Central memory CD8-positive, alpha-beta T cell (primary cell): Measurements from ENCODE around the gene USP15.

Experiments used
- ATAC-seq: fragments of 150-1000 bp; cut with Tn5 transposase; replicated peaks from 2 replicates; pipeline ENCODE4 v1.10.0; 2022; ENCODE audit warnings: mild to moderate bottlenecking, moderate FRiP score, moderate number of reproducible peaks; ENCODE audit not compliant: poor library complexity, severe bottlenecking; ENCODE audit errors: extremely low read depth
- DNase-seq, 2 donors: peaks; one replicate each; pipeline ENCODE4 v3.0.0; 2021; ENCODE audit warnings: low spot score in 2 of 2
- H3K27ac Mint-ChIP-seq: one replicate; pipeline ENCODE4 v1.8.0; 2022; ENCODE audit warnings: low read depth, mild to moderate bottlenecking, moderate library complexity, mixed read lengths
- H3K27me3 Mint-ChIP-seq: one replicate; pipeline ENCODE4 v1.8.0; 2022; ENCODE audit warnings: mixed read lengths
- H3K36me3 Mint-ChIP-seq: one replicate; pipeline ENCODE4 v1.8.0; 2022; ENCODE audit warnings: mild to moderate bottlenecking, moderate library complexity, mixed read lengths; ENCODE audit not compliant: insufficient read depth
- H3K4me1 Mint-ChIP-seq: one replicate; pipeline ENCODE4 v1.8.0; 2022; ENCODE audit warnings: mixed read lengths
- H3K4me3 Mint-ChIP-seq: one replicate; pipeline ENCODE4 v1.8.0; 2022; ENCODE audit warnings: mild to moderate bottlenecking, moderate library complexity, mixed read lengths
- H3K9me3 Mint-ChIP-seq: one replicate; pipeline ENCODE4 v1.8.0; 2022; ENCODE audit warnings: mixed read lengths

Gene USP15

DNA sequence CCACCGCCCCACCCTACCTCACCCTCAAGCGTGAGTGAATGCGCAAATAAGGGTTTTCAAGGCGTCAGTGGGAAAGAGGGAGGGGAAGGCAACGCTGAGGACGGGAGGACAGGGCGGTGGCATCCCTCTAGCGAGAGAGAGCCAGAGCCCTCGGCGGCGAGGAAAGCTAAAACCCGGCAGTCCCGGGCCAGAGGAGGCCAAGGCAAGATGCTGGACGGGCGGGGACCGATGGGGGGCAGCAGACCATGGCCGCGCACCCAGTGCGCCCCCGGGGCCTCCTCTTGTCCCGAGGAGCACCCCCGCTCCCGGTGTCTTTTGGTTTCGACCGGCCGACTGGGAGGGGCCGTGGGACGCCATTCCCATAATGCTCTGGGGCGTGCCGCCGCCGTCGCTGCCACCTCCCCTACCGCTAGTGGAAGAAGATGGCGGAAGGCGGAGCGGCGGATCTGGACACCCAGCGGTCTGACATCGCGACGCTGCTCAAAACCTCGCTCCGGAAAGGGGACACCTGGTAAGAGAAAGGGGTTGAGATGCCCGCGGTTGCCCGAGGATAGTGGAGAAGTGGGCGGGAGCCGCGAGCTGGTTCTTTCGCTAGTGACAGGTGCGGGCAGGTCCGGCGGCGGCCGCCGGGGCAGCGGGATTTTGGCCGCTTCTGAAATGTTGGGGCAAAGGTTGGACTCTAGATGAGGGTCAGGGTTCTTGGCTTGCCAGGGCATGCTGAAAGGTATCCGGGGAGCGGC, at the start of gene USP15:
Gene USP15 (plus strand): TSS at position 412 of the 740 bp plus-strand sequence. CDS start 11 bp downstream, at position 423.
- DNase-seq (peak; percentile 95 to 97), ATAC-seq (peak; percentile 71)
- Mint-ChIP-seq H3K4me3 (peak within 1 kb of the TSS; percentile 97), H3K36me3 (peaks cover 20% of the 10 kb centered on the region), H3K4me1 (peaks cover 55% of the 10 kb centered on the region), H3K9me3 (no peaks in the 10 kb centered on the region), H3K27me3 (no peaks in the 10 kb centered on the region), H3K27ac (peak within 1 kb of the TSS; percentile 98)

DNA sequence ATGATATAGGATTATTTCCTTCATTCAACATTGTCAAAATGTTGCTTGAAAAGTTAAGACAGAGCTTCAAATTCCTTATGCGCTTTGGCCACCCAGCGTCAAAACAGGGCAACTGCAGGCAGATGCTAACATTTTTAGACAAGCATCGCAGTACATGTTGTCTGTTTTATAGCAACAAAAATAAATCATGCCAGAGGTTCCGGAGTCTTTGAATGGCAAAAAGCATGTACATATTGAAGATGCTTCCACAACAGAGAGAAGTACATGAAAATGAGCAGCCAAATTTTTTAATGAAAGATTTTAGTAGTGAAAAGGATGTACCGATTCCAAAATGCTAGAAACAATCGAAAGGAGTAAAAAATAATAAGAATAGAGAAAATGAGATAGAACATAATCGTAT, 49.8 kb upstream of the USP15 start:
- DNase-seq: no peak
- H3K9me3 Mint-ChIP-seq: no peaks in the 10 kb centered on the region

DNA sequence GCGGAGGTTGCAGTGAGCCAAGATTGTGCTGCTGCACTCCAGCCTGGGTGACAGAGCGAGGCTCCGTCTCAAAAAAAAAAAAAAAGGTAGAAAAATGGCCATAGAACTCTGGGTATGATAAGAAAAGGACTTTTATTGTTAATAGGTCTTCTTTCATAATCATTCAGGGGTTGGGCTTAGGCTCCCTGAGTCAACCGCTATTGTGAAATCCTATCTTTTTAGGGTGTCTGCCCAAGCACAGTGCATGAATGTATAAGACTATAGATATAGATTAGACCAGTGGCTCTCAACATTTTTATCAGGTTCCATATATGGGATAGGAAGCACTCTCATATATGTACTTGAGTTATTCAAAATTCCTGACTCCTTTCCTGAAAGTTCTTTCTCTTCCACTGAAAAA, 48.7 kb upstream of the USP15 start:
- Mint-ChIP-seq H3K36me3 (no peaks in the 10 kb centered on the region), H3K27ac (no peak overlapping the region), H3K9me3 (no peaks in the 10 kb centered on the region), H3K4me1 (peaks cover 5% of the 10 kb centered on the region), H3K4me3 (no peak overlapping the region), H3K27me3 (peaks cover 42% of the 10 kb centered on the region)
- ATAC-seq: no peak
- DNase-seq: no peak

More for the DNA sequence above, 49.8 kb upstream of the USP15 start:
- ATAC-seq: no peak
- H3K36me3 Mint-ChIP-seq: no peaks in the 10 kb centered on the region
- no peak overlapping the region for H3K27ac Mint-ChIP-seq
- H3K4me1 Mint-ChIP-seq: peaks cover 5% of the 10 kb centered on the region
- H3K27me3 Mint-ChIP-seq: peaks cover 52% of the 10 kb centered on the region
- no peak overlapping the region for H3K4me3 Mint-ChIP-seq

DNA sequence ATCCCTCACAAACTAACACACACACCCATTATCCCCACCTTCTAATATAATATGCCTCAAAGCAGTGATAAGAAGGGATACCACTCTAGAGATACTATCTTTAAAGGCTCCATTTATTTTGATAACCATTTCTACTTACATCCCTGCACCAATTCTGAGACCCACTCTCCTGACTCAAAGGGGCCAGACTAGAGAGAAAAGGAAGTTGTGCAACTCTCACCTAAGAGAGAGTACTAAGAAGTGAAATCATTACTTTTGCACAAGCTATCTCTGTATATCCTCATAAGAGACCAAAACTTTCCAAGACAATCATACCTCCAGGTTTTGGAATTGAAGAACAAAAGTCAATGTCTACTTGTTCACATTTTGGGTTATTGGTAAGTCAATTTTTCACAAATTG, 45.4 kb upstream of the USP15 start:
- H3K4me1 Mint-ChIP-seq: peaks cover 5% of the 10 kb centered on the region
- H3K27me3 Mint-ChIP-seq: peaks cover 27% of the 10 kb centered on the region
- H3K36me3 Mint-ChIP-seq: no peaks in the 10 kb centered on the region
- DNase-seq (no peak), ATAC-seq (no peak)
- no peaks in the 10 kb centered on the region for H3K9me3 Mint-ChIP-seq
- no peak overlapping the region for H3K27ac Mint-ChIP-seq
- H3K4me3 Mint-ChIP-seq: no peak overlapping the region

DNA sequence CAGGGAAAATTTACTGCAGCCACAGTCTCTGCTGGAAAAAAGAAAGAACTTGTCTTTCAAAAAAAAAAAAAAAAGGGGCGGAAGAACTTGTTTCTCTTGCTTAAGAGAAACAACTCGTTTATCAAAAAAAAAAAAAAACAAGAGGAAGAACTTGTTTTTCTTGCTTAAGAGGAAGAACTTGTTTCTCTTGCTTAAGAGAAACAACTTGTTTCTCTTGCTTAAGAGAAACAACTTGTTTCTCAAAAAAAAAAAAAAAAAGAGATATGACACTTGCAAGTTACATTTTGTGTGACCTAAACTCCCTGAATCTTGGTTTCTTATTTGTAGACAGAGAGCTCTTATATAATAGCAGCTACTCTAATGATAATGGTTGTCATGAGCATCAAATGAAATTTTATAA, 44.7 kb upstream of the USP15 start:
- Mint-ChIP-seq H3K27ac (no peak overlapping the region), H3K4me3 (no peak overlapping the region), H3K36me3 (no peaks in the 10 kb centered on the region), H3K4me1 (peaks cover 2% of the 10 kb centered on the region), H3K27me3 (peaks cover 27% of the 10 kb centered on the region), H3K9me3 (no peaks in the 10 kb centered on the region)
- ATAC-seq (no peak), DNase-seq (no peak)

DNA sequence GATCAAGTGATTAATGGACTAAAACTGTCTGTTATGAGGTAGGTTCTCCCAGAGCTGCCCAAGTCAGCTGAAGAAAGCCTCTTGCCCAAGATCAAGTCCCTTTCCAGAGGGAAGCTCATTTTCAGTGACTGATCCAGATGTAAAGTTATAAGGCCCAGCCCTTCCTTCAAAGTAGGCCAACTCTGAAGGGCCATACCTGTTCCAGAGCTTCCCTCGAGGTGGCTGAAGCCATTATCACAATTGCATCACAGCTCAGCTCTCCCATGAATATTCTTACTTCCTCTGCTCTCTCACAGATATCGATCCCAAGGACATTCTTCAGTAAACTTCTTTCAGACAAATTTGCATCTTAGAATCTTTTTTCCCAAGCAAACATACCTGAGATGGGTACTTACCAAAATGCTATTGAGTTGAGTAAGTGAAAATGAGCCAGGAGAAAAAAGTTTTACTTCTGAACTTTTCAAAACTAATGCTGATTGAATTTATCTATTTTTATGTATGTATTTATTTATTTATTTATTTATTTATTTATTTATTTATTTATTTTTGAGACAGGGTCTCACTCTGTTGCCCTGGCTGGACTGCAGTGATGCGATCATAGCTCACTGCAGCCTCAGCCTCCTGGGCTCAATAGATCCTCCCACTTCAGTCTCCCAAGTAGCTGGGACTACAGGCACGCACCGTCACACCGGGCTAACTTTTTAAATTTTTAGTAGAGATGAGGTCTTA, 42.6 kb upstream of the USP15 start:
- Mint-ChIP-seq H3K4me1 (no peaks in the 10 kb centered on the region), H3K9me3 (no peaks in the 10 kb centered on the region), H3K27ac (no peak overlapping the region), H3K27me3 (peaks cover 20% of the 10 kb centered on the region), H3K4me3 (no peak overlapping the region), H3K36me3 (no peaks in the 10 kb centered on the region)
- DNase-seq: no peak
- ATAC-seq: no peak

DNA sequence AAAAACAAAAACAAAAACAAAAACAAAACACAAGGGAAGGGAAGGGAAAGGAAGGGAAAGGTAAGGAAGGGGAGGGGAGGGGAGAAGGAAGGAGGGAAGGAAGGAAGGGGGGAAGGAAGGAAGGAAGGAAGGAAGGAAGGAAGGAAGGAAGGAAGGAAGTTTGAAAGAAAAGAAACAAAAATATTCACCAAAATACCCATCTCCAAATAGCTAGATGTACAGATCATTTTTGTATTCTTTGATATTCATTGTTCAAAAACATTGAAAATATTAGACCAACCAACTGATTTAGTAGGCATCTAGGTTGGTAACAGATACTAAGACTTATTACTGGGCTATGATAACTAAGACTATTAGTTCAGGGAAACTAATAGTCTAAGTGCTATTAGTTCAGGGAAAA, 39.1 kb upstream of the USP15 start:
- ATAC-seq: no peak
- Mint-ChIP-seq H3K4me3 (no peak overlapping the region), H3K9me3 (no peaks in the 10 kb centered on the region), H3K4me1 (no peaks in the 10 kb centered on the region), H3K27ac (no peak overlapping the region), H3K27me3 (peaks cover 9% of the 10 kb centered on the region), H3K36me3 (no peaks in the 10 kb centered on the region)
- no peak for DNase-seq

DNA sequence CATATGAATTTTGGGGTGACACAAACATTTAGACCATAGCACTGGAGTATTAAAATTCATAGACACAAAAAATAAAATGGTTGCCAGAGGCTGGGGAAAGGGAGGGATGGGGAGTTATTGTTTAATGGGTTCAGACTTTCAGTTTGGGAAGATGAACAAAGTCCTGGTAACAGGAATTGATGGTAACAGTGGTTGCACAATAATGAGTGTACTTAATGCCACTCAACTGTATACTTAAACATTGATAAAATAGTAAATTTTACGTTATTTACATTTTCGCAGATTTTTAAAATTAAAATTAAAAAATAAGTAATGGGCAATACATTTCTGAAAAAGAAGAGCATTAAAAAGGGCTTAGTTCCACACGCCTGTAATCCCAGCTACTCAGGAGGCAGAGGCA, 35.6 kb upstream of the USP15 start:
- H3K9me3 Mint-ChIP-seq: no peaks in the 10 kb centered on the region

DNA sequence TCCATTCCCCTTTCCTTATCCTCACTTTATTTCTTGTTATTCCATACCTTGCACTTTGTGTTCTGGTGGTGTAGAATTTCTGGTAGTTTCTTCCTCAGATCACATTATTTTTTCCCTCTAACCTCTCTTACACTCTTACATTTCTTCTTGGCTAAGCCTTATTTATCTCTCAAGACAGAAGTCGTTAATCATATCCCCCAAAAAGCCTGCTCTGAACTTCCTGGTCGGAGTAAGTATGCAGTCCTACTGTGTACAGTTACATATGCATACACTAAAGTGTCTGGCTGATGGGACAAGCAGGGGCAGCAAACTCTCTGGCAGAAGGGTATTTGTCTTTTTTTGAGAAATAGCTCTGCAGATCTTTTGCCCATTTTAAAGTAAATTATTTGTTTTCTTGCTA, 33.1 kb upstream of the USP15 start:
- Mint-ChIP-seq H3K36me3 (no peaks in the 10 kb centered on the region), H3K27ac (no peak overlapping the region), H3K27me3 (no peaks in the 10 kb centered on the region), H3K4me3 (no peak overlapping the region), H3K9me3 (no peaks in the 10 kb centered on the region), H3K4me1 (no peaks in the 10 kb centered on the region)
- ATAC-seq (no peak), DNase-seq (no peak)

More for the DNA sequence above, 35.6 kb upstream of the USP15 start:
- H3K27me3 Mint-ChIP-seq: peaks cover 9% of the 10 kb centered on the region
- H3K4me1 Mint-ChIP-seq: no peaks in the 10 kb centered on the region
- no peak overlapping the region for H3K27ac Mint-ChIP-seq
- no peak overlapping the region for H3K4me3 Mint-ChIP-seq
- ATAC-seq (no peak), DNase-seq (no peak)
- H3K36me3 Mint-ChIP-seq: no peaks in the 10 kb centered on the region

DNA sequence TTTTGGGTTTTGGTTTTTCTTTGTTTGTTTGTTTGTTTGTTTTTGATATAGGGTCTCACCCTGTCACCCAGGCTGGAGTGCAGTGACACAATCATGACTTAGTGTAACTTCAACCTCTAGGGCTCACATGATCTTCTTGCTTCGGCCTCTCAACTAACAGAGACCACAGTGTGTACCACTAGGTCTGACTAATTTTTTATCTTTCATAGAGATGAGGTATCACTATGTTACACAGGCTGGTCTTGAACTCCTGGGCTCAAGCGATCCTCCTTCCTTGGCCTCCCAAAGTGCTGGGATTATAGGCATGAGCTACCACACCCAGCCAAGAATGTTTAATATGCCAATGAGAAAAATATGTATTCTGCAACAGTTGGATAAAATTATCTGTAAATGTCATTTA, 29.6 kb upstream of the USP15 start:
- H3K27ac Mint-ChIP-seq: no peak overlapping the region
- no peaks in the 10 kb centered on the region for H3K4me1 Mint-ChIP-seq

DNA sequence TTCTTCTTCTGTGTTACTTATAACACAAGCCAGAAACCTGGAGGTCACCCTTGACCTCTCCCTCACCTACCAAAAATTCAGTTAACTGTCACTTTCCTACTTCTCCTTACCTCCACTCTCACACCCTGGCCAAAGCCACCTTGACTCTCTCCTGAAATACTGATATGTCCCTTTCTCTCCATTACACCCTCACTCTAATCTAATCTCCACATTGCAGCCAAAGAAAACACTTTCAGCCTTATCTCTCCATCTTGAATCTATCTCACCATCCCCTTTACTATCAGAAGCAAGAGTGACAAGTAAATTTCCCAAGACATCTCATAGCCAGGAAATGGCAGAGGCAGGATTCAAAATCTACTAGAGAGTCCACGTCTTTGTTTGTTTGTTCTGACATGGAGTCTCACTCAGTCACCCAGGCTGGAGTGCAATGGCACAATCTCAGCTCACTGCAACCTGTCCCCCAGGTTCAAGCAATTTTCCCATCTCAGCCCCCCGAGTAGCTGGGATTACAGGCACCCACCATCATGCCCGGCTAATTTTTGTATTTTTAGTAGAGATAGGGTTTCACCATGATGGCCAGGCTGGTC, 28.0 kb upstream of the USP15 start:
- Mint-ChIP-seq H3K9me3 (no peaks in the 10 kb centered on the region), H3K4me3 (no peak overlapping the region), H3K4me1 (no peaks in the 10 kb centered on the region), H3K36me3 (no peaks in the 10 kb centered on the region), H3K27me3 (peaks cover 9% of the 10 kb centered on the region), H3K27ac (no peak overlapping the region)
- DNase-seq: no peak
- no peak for ATAC-seq

More for the DNA sequence above, 29.6 kb upstream of the USP15 start:
- Mint-ChIP-seq H3K4me3 (no peak overlapping the region), H3K27me3 (no peaks in the 10 kb centered on the region), H3K9me3 (no peaks in the 10 kb centered on the region), H3K36me3 (no peaks in the 10 kb centered on the region)
- DNase-seq (no peak), ATAC-seq (no peak)

DNA sequence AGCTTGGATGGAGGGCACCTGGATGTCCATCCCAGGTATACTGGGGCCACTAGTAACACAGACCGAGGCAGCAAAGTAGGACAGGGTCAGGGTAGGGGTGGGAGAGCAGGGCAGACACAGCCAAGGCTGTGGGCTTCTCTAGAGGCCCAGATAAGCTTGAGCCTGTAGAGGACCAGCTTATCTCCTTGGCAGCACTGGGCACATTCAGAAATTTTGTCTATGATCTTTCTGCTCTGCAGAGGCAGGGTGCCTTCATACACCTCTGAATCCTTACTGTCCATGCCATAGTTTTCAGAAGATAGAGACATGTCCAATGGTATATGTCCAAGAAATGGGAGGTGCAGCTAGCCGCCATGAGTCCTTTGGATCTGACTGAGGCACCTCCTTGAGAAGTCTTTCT, 26.4 kb upstream of the USP15 start:
- Mint-ChIP-seq H3K27ac (peak overlapping the region; percentile 29), H3K4me3 (no peak overlapping the region), H3K9me3 (no peaks in the 10 kb centered on the region), H3K27me3 (peaks cover 25% of the 10 kb centered on the region), H3K36me3 (no peaks in the 10 kb centered on the region), H3K4me1 (no peaks in the 10 kb centered on the region)
- DNase-seq: no peak
- ATAC-seq: no peak

DNA sequence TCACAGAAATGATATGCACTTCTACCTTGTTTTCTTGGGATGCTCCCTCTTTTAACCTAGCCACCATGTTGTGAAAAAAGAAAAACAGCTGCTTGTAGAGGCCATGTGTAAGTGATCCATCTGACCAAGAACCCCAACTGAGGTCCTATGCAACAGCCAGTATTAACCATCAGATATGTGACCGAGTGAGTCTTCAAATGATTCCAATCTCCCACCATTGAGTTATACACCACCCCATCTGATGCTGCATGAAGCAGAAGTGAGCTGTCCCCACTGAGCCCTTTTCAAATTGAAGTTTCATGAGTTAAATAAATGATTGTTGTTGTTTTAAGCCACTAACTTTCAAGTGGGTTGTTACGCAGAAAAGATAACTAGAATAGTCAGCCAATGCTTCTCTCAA, 20.6 kb upstream of the USP15 start:
- no peak for DNase-seq
- Mint-ChIP-seq H3K27ac (no peak overlapping the region), H3K4me3 (no peak overlapping the region), H3K9me3 (no peaks in the 10 kb centered on the region), H3K27me3 (peaks cover 35% of the 10 kb centered on the region), H3K4me1 (no peaks in the 10 kb centered on the region), H3K36me3 (no peaks in the 10 kb centered on the region)
- no peak for ATAC-seq
